AG04450 (cell line): ENCODE data around the gene SF3B3. TPM values are rescaled to one million over a fixed set of nuclear protein-coding genes. Genes with fewer than 3 reads are reported as not detected.

Experiments
- CTCF ChIA-PET: fragments of 300-600, 350-600 bp; formaldehyde crosslinking; extraction: SDS; loops from one replicate; lab custom pipeline; 2022; ENCODE audit warnings: antibody characterized with exemption, inconsistent platforms; lab: Charles Lee
- POLR2A ChIA-PET: fragments of 350-600 bp; formaldehyde crosslinking; extraction: SDS; loops from one replicate; lab custom pipeline; 2021; ENCODE audit warnings: antibody characterized with exemption, inconsistent platforms; lab: Yijun Ruan, JAX
- DNase-seq: peaks from one replicate; pipeline ENCODE4 v3.0.0-alpha.2; 2011; ENCODE audit warnings: low read depth, low spot score
- H3K27ac ChIP-seq: one replicate; pipeline ENCODE4 v1.5.1; 2012; ENCODE audit warnings: low read depth, low read length, control low read depth
- H3K27me3 ChIP-seq: one replicate; pipeline ENCODE4 v1.6.0; 2012; ENCODE audit warnings: low read length; ENCODE audit not compliant: control insufficient read depth, insufficient read depth
- H3K4me3 ChIP-seq: 2 replicates; pipeline ENCODE4 v1.5.1; 2011; ENCODE audit warnings: mild to moderate bottlenecking, low read depth, low read length, control low read depth
- H3K9me3 ChIP-seq: 2 replicates; pipeline ENCODE4 v1.5.1; 2012; ENCODE audit warnings: low read length; ENCODE audit not compliant: control insufficient read depth, insufficient read depth
- polyA plus RNA-seq: library from polyadenylated mRNA; depleted of rRNA; stranded (reverse); fragments of >200 nt; gene quantifications from 2 replicates; pipeline ENCODE4 v1.2.3, GENCODE V29; 2011
- TF ChIP-seq, protein P1 (sequence below): IDR thresholded peaks from 2 replicates; pipeline ENCODE4 v1.5.1; 2011; ENCODE audit warnings: low read depth, low read length, control low read depth, inconsistent platforms

SF3B3 gene
- polyA plus RNA-seq, 1 experiment, result 139 TPM

GRCh38 chr16:70579248-70579647 is 55.6 kb downstream of the SF3B3 start:
- ChIA-PET POLR2A (interaction anchor here (0.6 kb wide), 1 partner anchor 41 kb away, joined by 3 read pairs; no protein-coding TSS in a partner anchor), CTCF (interaction anchor here (0.7 to 1.2 kb wide), 3 partner anchors 54 to 151 kb away, joined by 3 to 5 read pairs (median 4); no protein-coding TSS in a partner anchor)
- no peaks in the 10 kb centered on the region for H3K27me3 ChIP-seq
- TF ChIP-seq, protein P1, sequence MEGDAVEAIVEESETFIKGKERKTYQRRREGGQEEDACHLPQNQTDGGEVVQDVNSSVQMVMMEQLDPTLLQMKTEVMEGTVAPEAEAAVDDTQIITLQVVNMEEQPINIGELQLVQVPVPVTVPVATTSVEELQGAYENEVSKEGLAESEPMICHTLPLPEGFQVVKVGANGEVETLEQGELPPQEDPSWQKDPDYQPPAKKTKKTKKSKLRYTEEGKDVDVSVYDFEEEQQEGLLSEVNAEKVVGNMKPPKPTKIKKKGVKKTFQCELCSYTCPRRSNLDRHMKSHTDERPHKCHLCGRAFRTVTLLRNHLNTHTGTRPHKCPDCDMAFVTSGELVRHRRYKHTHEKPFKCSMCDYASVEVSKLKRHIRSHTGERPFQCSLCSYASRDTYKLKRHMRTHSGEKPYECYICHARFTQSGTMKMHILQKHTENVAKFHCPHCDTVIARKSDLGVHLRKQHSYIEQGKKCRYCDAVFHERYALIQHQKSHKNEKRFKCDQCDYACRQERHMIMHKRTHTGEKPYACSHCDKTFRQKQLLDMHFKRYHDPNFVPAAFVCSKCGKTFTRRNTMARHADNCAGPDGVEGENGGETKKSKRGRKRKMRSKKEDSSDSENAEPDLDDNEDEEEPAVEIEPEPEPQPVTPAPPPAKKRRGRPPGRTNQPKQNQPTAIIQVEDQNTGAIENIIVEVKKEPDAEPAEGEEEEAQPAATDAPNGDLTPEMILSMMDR, result no peak
- no peak overlapping the region for H3K27ac ChIP-seq
- DNase-seq, result no peak
- no peaks in the 10 kb centered on the region for H3K9me3 ChIP-seq
- no peak overlapping the region for H3K4me3 ChIP-seq

DNA sequence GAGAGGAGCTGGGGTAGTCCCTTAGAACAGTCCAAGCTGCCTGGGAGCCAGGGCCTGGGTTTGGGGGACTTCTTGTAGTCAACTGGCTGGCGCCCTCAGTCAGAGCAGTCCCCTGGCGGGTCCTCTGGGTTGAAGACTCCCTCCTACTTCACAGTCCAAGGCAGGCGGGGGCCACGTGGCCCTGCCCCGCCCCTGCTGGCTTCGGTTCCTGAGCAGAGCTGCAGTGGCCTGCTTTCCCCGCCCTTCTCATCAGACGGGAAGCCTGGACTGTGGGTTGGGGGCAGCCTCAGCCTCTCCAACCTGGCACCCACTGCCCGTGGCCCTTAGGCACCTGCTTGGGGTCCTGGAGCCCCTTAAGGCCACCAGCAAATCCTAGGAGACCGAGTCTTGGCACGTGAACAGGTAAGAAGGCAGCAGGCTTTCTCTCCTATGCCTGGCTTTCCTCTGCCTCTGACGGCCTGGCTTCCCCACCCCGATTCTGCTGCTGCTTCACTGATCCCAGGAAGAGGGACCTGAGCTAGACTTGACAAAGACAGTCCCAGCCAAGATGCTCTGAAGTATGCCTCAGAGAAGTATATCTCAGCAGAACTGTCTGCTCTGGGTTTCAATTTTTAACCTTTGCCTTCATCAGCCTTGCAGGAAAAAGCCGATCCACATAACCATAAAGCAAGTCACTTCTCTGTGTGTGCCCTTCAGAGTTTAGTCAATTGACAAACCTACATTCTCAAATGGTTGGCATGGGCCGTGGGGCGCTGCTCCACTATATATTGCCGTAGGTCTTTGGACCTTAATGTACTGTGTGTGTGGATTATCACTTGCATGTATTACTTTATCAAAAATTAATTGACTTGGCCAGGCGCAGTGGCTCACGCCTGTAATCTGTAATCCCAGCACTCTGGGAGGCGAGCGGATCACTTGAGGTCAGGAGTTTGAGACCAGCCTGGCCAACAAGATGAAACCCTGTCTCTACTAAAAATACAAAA is 56.3 kb downstream of the SF3B3 start:
- H3K27me3 ChIP-seq, result no peaks in the 10 kb centered on the region
- DNase-seq, result no peak
- no peak overlapping the region for H3K27ac ChIP-seq
- POLR2A ChIA-PET, result interaction anchor here (0.6 kb wide), 1 partner anchor 1508 kb away, joined by 7 read pairs; no protein-coding TSS in a partner anchor
- no peaks in the 10 kb centered on the region for H3K9me3 ChIP-seq
- CTCF ChIA-PET, result interaction anchor here (1.2 kb wide), 1 partner anchor 73 kb away, joined by 3 read pairs; no protein-coding TSS in a partner anchor
- H3K4me3 ChIP-seq, result no peak overlapping the region
- TF ChIP-seq, protein P1, result no peak

- Histone ChIP-seq H3K9me3 (no peaks in the 10 kb centered on the region; the same call in 1 of the 2 replicates), H3K4me3 (no peak overlapping the region), H3K27ac (no peak overlapping the region), H3K27me3 (no peaks in the 10 kb centered on the region)
- ChIA-PET POLR2A (no interaction called here), CTCF (no interaction called here)
- DNase-seq, result no peak
- TF ChIP-seq, protein P1, result peak; percentile 27
Observed at GRCh38 chr16:70582280-70582978, 58.8 kb downstream of the SF3B3 start.

DNA sequence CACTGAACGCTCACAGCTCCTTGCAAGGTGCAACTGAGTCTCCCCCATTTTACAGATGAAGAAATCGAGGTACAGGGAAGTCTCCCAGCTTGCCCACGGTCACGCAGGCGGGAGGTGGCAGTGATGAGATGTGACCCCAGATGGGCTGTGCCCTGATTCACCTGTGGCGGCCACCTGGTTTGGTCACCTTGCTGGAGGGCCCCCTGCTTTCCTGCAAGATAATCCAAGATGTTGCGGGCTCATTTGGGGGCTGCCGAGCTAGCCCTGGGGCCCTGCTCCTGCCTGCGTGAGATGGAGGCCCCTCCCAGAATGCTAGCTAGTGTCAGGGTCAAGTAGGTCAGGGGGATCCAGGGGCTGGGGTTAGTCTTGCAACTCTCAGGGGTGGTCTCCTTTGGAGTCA is 63.1 kb downstream of the SF3B3 start:
- ChIA-PET POLR2A (no interaction called here), CTCF (no interaction called here)
- no peak overlapping the region for H3K27ac ChIP-seq
- TF ChIP-seq, protein P1, result no peak
- H3K9me3 ChIP-seq, result no peaks in the 10 kb centered on the region; the same call in 1 of the 2 replicates
- no peaks in the 10 kb centered on the region for H3K27me3 ChIP-seq
- no peak overlapping the region for H3K4me3 ChIP-seq
- DNase-seq, result no peak
